Measurements from ENCODE around the gene C11orf52. TPM values are rescaled to one million over a fixed set of nuclear protein-coding genes. Genes with fewer than 3 reads are reported as not detected.

C11orf52 gene
- total and polyA plus RNA-seq, 2 of the 8 experiments (the other 6 are each of a cell fraction or from before 2014, with no cell fraction given) = 1.7 to 2.7 TPM

DNA sequence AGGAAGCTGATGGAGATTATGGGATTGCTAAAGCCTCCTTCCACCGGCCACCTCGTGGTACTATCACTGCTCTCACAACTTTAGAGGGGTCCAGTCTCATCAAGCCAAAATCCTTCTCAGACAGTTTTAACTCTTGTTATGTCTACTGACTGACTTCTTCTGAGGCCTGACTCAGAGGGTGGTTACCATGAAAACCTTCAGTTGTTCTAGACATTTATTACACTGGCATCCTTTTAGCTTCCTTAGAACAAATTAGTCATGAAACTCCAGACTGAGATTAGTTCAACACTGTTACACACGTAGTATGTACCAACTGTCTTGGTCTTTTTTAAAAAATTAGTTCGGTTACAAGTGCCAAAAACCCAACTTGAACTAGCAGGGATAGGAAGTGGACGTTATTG lies 25.9 kb downstream of the C11orf52 start:
- no peak overlapping the region for H2AFZ ChIP-seq (ENCODE audit: low read length)
- no peaks in the 10 kb centered on the region for H3K27me3 ChIP-seq (replicated peaks in 1 of 4; ENCODE audit: control insufficient read depth in 3 of 4, extremely low read depth in 1 of 4, insufficient read depth in 3 of 4, low read length in 3 of 4)
- ChIA-PET POLR2A (ENCODE audit: partially characterized antibody) (interaction anchor here (1.1 kb wide), 1 partner anchor 32 kb away, joined by 3 read pairs; no protein-coding TSS in a partner anchor), CTCF (ENCODE audit: partially characterized antibody) (interaction anchor here (1.3 to 25.5 kb wide), 5 partner anchors 8 to 66 kb away, joined by 4 to 565 read pairs (median 4); no protein-coding TSS in a partner anchor)
- H3K27ac ChIP-seq (ENCODE audit: low read depth, low read length) = no peak overlapping the region
- H3K4me3 ChIP-seq (ENCODE audit: extremely low read depth in 1 of 4, insufficient read depth in 2 of 4, low read depth in 3 of 4, low read length in 4 of 4) = no peak overlapping the region
- no peak overlapping the region for H3K4ac ChIP-seq (replicated peaks; ENCODE audit: insufficient read length, low read depth, low read length)
- H2BK12ac ChIP-seq (ENCODE audit: low read depth, low read length) = no peak overlapping the region
- no peak overlapping the region for H2BK120ac ChIP-seq (replicated peaks; ENCODE audit: low read depth, low read length)
- H3K23ac ChIP-seq (ENCODE audit: insufficient read length) = no peak overlapping the region
- no peak overlapping the region for H3K18ac ChIP-seq (ENCODE audit: extremely low read depth, low read length)
- H3K56ac ChIP-seq (replicated peaks; ENCODE audit: insufficient read length, low read depth, low read length) = no peak overlapping the region
- H4K20me1 ChIP-seq (replicated peaks in 1 of 2; ENCODE audit: control insufficient read depth in 1 of 2, insufficient read depth in 2 of 2, low read length in 2 of 2) = no peaks in the 10 kb centered on the region
- peaks cover 0 to 5% of the 10 kb centered on the region in 2 experiments; a peak in 2 of 4 replicates for H3K79me2 ChIP-seq (ENCODE audit: control insufficient read depth in 1 of 2, insufficient read depth in 2 of 2, low read length in 2 of 2)
- no peak overlapping the region for H2AK5ac ChIP-seq (ENCODE audit: low read depth, low read length)
- no peak overlapping the region for H3K14ac ChIP-seq (ENCODE audit: insufficient read length)
- H3K79me1 ChIP-seq (ENCODE audit: low read depth, low read length) = 0 out of 2 replicates have a peak, but pooled peaks cover 2% of the 10 kb centered on the region
- TF ChIP-seq SP1 (IDR thresholded peaks at IDR 0.05; ENCODE audit: low read depth, low read length) (no peak), PHF8 (conservative IDR thresholded peaks at IDR 0.05; ENCODE audit: low read depth, low read length) (no peak), TEAD4 (IDR thresholded peaks at IDR 0.05; ENCODE audit: low read depth, low read length) (no peak), TCF12 (IDR thresholded peaks at IDR 0.05; ENCODE audit: low read depth, low read length) (no peak), RNF2 (IDR thresholded peaks at IDR 0.05; ENCODE audit: borderline replicate concordance, low read depth, low read length, missing control alignments, poor library complexity, severe bottlenecking) (no peak)
- H4K8ac ChIP-seq (ENCODE audit: extremely low read depth, insufficient read depth, low read length) = no peak overlapping the region
- 85% methylated on average over 5 of the region's 5 CpGs; no CpG with 5 or more reads in 1 of the 2 experiments for WGBS, 2 experiments (ENCODE audit: extremely low coverage in 1 of 2, insufficient coverage in 1 of 2, insufficient read length in 1 of 2, insufficient replicate concordance in 2 of 2, low coverage in 1 of 2, low lambda C conversion rate in 2 of 2, missing lambda C conversion rate in 1 of 2)
- no peak overlapping the region for H4K91ac ChIP-seq (replicated peaks; ENCODE audit: insufficient read length, low read length)
- no peak overlapping the region for H2BK5ac ChIP-seq (ENCODE audit: low read depth, low read length)
- H2BK15ac ChIP-seq (ENCODE audit: low read length) = no peak overlapping the region
- peaks cover 0 to 3% (median 0%) of the 10 kb centered on the region in 4 experiments; a peak in 1 of 8 replicates for H3K36me3 ChIP-seq (ENCODE audit: control insufficient read depth in 2 of 4, insufficient read depth in 4 of 4, low read length in 3 of 4)
- H3K4me1 ChIP-seq (replicated peaks in 1 of 4; ENCODE audit: control insufficient read depth in 3 of 4, insufficient read depth in 4 of 4, low read length in 3 of 4) = peaks cover 0 to 2% (median 0%) of the 10 kb centered on the region in 4 experiments; a peak in 1 of 7 replicates
- H4K5ac ChIP-seq (ENCODE audit: insufficient read length, low read depth, low read length) = no peak overlapping the region
- H2BK20ac ChIP-seq (ENCODE audit: low read length) = no peak overlapping the region
- no peak overlapping the region for H3K9ac ChIP-seq (replicated peaks in 1 of 4; ENCODE audit: extremely low read depth in 1 of 4, low read depth in 3 of 4, low read length in 3 of 4)
- H3K9me3 ChIP-seq (ENCODE audit: insufficient read depth in 2 of 2, low read depth in 1 of 2, low read length in 1 of 2) = no peaks in the 10 kb centered on the region
- no peak overlapping the region for H3K4me2 ChIP-seq (ENCODE audit: insufficient read depth in 1 of 2, low read depth in 2 of 2, low read length in 2 of 2)
- no peaks in the 10 kb centered on the region; the same call in 1 of the 2 replicates for H3K23me2 ChIP-seq (ENCODE audit: low read depth, low read length)
- no peak for FAIRE-seq
- DNase-seq (ENCODE audit: low read depth in 1 of 2, low spot score in 2 of 2) = no peak
